Hippocampal formation (tissue), 2 donors: Measurements from ENCODE around the gene PSMD8.
"Not testable (repeated sequence)": the region's sequence is repeated elsewhere in the genome, so short reads cannot be mapped to it uniquely, and the experiment has no call there.

ENCODE experiments used
- DNase-seq, 2 donors: peaks; one replicate each; lab custom pipeline; 2025; lab: John Stamatoyannopoulos, UW

The PSMD8 gene

GRCh38 chr19:38362076-38362945 lies 12.1 kb upstream of the PSMD8 start:
- no peak for DNase-seq

DNA sequence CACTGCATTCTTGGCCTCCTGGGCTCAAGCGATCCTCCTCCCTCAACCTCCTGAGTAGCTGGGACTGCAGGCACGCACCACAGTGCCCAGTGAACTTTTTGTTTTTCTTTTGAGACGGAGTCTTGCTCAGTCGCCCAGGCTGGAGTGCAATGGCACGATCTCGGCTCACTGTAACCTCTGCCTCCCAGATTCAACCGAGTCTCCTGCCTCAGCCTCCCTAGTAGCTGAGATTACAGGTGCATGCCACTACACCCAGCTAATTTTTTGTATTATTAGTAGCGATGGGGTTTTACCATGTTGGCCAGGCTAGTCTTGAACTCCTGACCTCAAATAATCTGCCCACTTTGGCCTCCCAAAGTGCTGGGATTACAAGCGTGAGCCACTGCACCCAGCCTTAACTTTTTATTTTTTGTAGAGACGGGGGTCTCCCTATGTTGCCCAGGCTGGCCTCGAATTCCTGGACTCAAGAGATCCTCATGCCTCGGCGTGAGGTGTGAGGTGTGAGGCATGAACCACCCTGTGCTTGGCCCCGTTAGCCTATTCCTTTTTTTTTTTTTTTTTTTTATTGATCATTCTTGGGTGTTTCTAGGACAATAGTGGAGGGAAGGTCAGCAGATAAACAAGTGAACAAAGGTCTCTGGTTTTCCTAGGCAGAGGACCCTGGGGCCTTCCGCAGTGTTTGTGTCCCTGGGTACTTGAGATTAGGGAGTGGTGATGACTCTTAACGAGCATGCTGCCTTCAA lies 11.3 kb upstream of the PSMD8 start:
- DNase-seq: not testable (repeated sequence)

- DNase-seq: no peak
These were observed 7.3 kb upstream of the PSMD8 start for GRCh38 chr19:38367041-38367440.

GRCh38 chr19:38369584-38369983 lies 4.8 kb upstream of the PSMD8 start:
- DNase-seq: no peak

- no peak for DNase-seq
These were observed 4.1 kb upstream of the PSMD8 start for GRCh38 chr19:38370299-38370698.

DNA sequence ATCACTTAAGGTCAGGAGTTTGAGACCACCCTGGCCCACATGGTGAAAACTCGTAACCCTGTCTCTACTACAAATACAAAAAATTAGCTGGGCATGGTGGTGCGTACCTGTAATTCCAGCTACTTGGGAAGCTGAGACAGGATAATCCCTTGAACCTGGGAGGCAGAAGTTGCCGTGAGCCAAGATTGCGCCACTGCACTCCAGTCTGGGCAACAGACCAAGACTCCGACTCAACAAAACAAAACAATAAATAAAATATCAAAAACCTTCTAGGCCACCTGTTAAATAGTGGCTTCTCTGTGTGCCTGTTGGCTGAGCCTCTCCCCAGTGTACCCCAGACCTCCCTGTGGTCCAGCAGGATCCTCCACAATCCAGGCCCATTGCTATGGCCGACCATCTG lies 3.3 kb upstream of the PSMD8 start:
- no peak for DNase-seq

GRCh38 chr19:38373907-38374331 lies 452 bp upstream of the PSMD8 start:
- no peak for DNase-seq

GRCh38 chr19:38375098-38375493 lies 725 bp downstream of the PSMD8 start:
- no peak for DNase-seq

GRCh38 chr19:38375748-38376147 lies 1.4 kb downstream of the PSMD8 start:
- DNase-seq: no peak

- DNase-seq: no peak
These were observed 2.2 kb downstream of the PSMD8 start for GRCh38 chr19:38376576-38376975.

- DNase-seq: no peak
These were observed 2.7 kb downstream of the PSMD8 start for GRCh38 chr19:38377052-38377451.

GRCh38 chr19:38378866-38379265 lies 4.5 kb downstream of the PSMD8 start:
- no peak for DNase-seq

GRCh38 chr19:38381138-38381537 lies 6.8 kb downstream of the PSMD8 start:
- no peak for DNase-seq

DNA sequence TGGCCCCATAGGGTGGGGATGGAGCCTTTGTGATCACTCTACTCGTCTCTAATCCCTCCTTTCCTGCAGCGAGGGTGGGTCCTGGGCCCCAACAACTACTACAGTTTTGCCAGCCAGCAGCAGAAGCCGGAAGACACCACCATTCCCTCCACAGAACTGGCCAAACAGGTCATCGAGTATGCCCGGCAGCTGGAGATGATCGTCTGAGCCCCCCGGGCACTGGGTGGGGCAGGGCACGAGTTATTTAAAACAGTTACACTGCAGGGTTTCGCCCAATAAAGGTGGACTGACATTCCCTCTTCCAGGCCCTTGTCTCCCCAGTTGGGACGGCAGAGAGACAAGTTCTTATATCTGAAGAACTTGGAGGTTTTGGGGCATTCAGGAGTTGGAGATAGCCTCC lies 8.8 kb downstream of the PSMD8 start:
- DNase-seq: no peak

GRCh38 chr19:38383743-38384142 lies 9.4 kb downstream of the PSMD8 start:
- no peak for DNase-seq

DNA sequence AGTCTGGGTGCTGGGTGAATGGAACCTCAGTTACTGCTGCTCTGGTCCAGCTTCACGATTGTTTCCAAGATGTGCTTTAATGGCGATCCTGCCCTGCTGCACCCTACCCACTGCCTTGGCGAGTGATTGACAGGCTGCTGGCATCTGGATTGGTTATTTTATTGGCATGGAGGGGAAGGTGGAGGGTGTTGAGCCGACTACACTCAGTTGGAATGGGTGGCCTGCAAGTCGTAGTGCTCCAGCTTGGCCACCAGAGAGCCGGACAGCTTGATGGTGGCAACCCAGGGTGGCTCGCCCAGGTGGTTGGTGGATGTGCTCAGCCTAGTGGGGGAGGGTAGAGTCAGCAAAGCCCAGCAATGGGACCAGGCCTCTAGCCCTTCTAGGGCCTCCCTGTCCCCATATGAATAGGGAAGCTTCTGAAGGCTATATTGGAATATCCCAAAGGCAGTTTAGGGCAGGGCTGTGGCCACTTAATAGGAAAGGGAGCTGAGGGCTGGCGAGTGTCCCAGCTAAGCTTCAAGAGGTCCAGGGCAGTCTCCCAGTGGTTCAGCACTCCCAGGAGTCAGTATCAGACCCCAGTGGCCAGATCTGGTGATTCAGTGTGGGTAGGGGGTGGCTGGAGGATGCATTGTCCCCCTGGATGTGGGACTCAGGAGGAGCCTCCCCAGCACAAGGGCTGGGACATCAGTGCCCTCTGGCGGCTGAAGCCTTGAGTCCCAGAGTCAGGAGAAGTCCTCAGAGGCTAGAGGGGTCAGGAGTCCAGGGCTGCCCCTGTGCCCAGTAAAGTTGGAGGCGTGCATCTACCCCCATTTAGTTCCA lies 10.0 kb downstream of the PSMD8 start:
- no peak for DNase-seq

- no peak for DNase-seq
These were observed 10.9 kb downstream of the PSMD8 start for GRCh38 chr19:38385057-38385803.

DNA sequence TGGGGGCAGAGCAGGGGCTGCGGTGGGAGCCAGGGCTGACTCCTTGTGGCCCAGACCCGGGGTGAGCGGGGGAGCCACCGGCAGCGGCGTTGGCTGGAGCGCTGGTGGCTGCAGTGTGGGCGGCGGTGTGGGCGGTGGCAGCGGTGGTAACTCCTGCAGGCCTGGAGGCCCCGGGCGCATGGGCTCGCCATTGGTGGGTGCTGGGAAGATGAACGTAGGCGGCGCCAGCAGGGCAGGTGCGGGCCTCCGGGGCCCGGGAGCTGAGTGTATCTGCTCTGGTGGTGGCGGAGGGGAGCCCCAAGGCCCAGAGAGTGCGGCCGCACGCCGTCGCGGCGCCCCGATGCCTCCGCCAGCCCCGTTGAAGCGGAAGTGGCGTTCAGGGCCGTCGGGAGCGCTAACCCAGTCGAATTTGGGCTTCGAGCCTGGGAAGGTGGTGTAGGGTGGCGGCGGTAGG lies 11.5 kb downstream of the PSMD8 start:
- no peak for DNase-seq

- no peak for DNase-seq
These were observed 12.1 kb downstream of the PSMD8 start for GRCh38 chr19:38386300-38386970.

- DNase-seq: no peak
These were observed 12.7 kb downstream of the PSMD8 start for GRCh38 chr19:38386971-38387549.
